Tibial nerve (tissue), 4 donors: ENCODE results near the gene KCNK18. TPM values are rescaled to one million over a fixed set of nuclear protein-coding genes. Genes with fewer than 3 reads are reported as not detected.

Experiments
- DNase-seq, 2 donors: peaks; one replicate each; pipeline ENCODE4 v3.0.0-alpha.2; 2019; ENCODE audit warnings: low spot score in 2 of 2
- H3K27ac ChIP-seq, 4 donors: fragments of 200-600 bp; sonication (generic) in 3 of 4; one replicate each; pipeline ENCODE4 v1.5.1; 2017 to 2019; ENCODE audit warnings: mild to moderate bottlenecking in 1 of 4
- H3K27me3 ChIP-seq, 2 donors: fragments of 200-600 bp; sonication (generic) in 1 of 2; one replicate each; pipeline versions ENCODE4 v1.5.1 to v1.6.0; 2017 to 2019
- H3K36me3 ChIP-seq, 3 donors: fragments of 200-600 bp; sonication (generic); one replicate each; pipeline ENCODE4 v1.5.1; 2018 to 2019
- H3K4me1 ChIP-seq, 4 donors: fragments of 200-600 bp; sonication (generic) in 3 of 4; one replicate each; pipeline ENCODE4 v1.5.1; 2017 to 2019
- H3K4me3 ChIP-seq, 4 donors: fragments of 200-600 bp; sonication (generic) in 3 of 4; one replicate each; pipeline ENCODE4 v1.5.1; 2017 to 2019; ENCODE audit warnings: mild to moderate bottlenecking in 1 of 4, moderate library complexity in 1 of 4
- H3K9me3 ChIP-seq, 4 donors: fragments of 200-600 bp; sonication (generic) in 3 of 4; one replicate each; pipeline ENCODE4 v1.5.1; 2017 to 2019
- EP300 ChIP-seq, 2 donors: sonication (generic); formaldehyde crosslinking; IDR thresholded peaks; one replicate each; pipeline ENCODE4 v1.6.1; 2017; ENCODE audit warnings: antibody characterized with exemption in 2 of 2, mild to moderate bottlenecking in 1 of 2
- POLR2A ChIP-seq, 2 donors: fragments of 450-650 bp; IDR thresholded peaks; one replicate each; pipeline ENCODE4 v1.6.1; 2017; ENCODE audit warnings: antibody characterized with exemption in 2 of 2, mild to moderate bottlenecking in 2 of 2, moderate library complexity in 2 of 2
- WGBS, 2 donors: methylation state at CpG; one replicate each; pipeline ENCODE4 v1.1.5; 2018; 5-methylcytosine and 5-hydroxymethylcytosine counted together
- total RNA-seq, 4 donors: library from RNA; depleted of rRNA; stranded (reverse); fragments of >200 nt; gene quantifications; one replicate each; pipeline ENCODE4 v1.1.0, GENCODE V29; 2016
- TF ChIP-seq, protein P1 (sequence below), 5 experiments: fragments of 200-600 bp in 3 of 5; fragments of 450-650 bp in 2 of 5; sonication (generic) in 3 of 5; IDR thresholded peaks; one replicate each; pipeline ENCODE4 v1.5.1; 2016 to 2019; ENCODE audit warnings: antibody characterized with exemption in 5 of 5, mild to moderate bottlenecking in 3 of 5, moderate library complexity in 2 of 5

KCNK18 gene
- total RNA-seq, 4 donors from 2014 or later = not detected

- no peaks in the 10 kb centered on the region for H3K27me3 ChIP-seq
- H3K27ac ChIP-seq = no peak overlapping the region
- no peaks in the 10 kb centered on the region for H3K36me3 ChIP-seq
- peaks cover 0 to 14% (median 0%) of the 10 kb centered on the region in 4 donors for H3K9me3 ChIP-seq
- DNase-seq = no peak
- H3K4me3 ChIP-seq = no peak overlapping the region
- H3K4me1 ChIP-seq = no peaks in the 10 kb centered on the region
- WGBS, 2 donors = 64 to 81% methylated on average over 2 of the region's 2 CpGs
- TF ChIP-seq, protein P1, sequence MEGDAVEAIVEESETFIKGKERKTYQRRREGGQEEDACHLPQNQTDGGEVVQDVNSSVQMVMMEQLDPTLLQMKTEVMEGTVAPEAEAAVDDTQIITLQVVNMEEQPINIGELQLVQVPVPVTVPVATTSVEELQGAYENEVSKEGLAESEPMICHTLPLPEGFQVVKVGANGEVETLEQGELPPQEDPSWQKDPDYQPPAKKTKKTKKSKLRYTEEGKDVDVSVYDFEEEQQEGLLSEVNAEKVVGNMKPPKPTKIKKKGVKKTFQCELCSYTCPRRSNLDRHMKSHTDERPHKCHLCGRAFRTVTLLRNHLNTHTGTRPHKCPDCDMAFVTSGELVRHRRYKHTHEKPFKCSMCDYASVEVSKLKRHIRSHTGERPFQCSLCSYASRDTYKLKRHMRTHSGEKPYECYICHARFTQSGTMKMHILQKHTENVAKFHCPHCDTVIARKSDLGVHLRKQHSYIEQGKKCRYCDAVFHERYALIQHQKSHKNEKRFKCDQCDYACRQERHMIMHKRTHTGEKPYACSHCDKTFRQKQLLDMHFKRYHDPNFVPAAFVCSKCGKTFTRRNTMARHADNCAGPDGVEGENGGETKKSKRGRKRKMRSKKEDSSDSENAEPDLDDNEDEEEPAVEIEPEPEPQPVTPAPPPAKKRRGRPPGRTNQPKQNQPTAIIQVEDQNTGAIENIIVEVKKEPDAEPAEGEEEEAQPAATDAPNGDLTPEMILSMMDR (IDR thresholded peaks at IDR 0.05) = no peak
- TF ChIP-seq EP300 (IDR thresholded peaks at IDR 0.05) (no peak), POLR2A (IDR thresholded peaks at IDR 0.05) (no peak)
Measured at GRCh38 chr10:117188371-117188770, 8.9 kb upstream of the KCNK18 start.

- Histone ChIP-seq H3K27me3 (no peaks in the 10 kb centered on the region), H3K27ac (no peak overlapping the region), H3K4me1 (no peaks in the 10 kb centered on the region), H3K4me3 (no peak overlapping the region), H3K9me3 (peaks cover 0 to 14% (median 0%) of the 10 kb centered on the region in 4 donors), H3K36me3 (no peaks in the 10 kb centered on the region)
- 77 to 82% methylated on average over 1 of the region's 1 CpG for WGBS, 2 donors
- TF ChIP-seq, protein P1 (IDR thresholded peaks at IDR 0.05) = no peak
- TF ChIP-seq EP300 (IDR thresholded peaks at IDR 0.05) (no peak), POLR2A (IDR thresholded peaks at IDR 0.05) (no peak)
- DNase-seq = no peak
Measured at GRCh38 chr10:117189557-117189956, 7.7 kb upstream of the KCNK18 start.

- Histone ChIP-seq H3K27me3 (peaks cover 0 to 5% of the 10 kb centered on the region in 2 donors), H3K4me3 (no peak overlapping the region), H3K4me1 (no peaks in the 10 kb centered on the region), H3K36me3 (no peaks in the 10 kb centered on the region), H3K27ac (no peak overlapping the region), H3K9me3 (no peaks in the 10 kb centered on the region)
- WGBS, 2 donors = 33 to 38% methylated on average over 4 of the region's 4 CpGs
- DNase-seq = no peak
- TF ChIP-seq, protein P1 (IDR thresholded peaks at IDR 0.05) = no peak
- no peak for TF ChIP-seq EP300 (IDR thresholded peaks at IDR 0.05)
- no peak for TF ChIP-seq POLR2A (IDR thresholded peaks at IDR 0.05)
Measured at GRCh38 chr10:117198088-117198487, 799 bp downstream of the KCNK18 start.

- 20 to 71% methylated on average over 1 to 3 of the region's 4 CpGs for WGBS, 2 donors
- no peak for DNase-seq
- H3K4me1 ChIP-seq = no peaks in the 10 kb centered on the region
- H3K27ac ChIP-seq = no peak overlapping the region
- no peak overlapping the region for H3K4me3 ChIP-seq
- H3K27me3 ChIP-seq = peaks cover 0 to 5% of the 10 kb centered on the region in 2 donors
- TF ChIP-seq POLR2A (IDR thresholded peaks at IDR 0.05) = no peak
- no peak for TF ChIP-seq EP300 (IDR thresholded peaks at IDR 0.05)
- TF ChIP-seq, protein P1 (IDR thresholded peaks at IDR 0.05) = no peak
- no peaks in the 10 kb centered on the region for H3K9me3 ChIP-seq
- H3K36me3 ChIP-seq = no peaks in the 10 kb centered on the region
Measured at GRCh38 chr10:117201826-117202225, 4.5 kb downstream of the KCNK18 start.

DNA sequence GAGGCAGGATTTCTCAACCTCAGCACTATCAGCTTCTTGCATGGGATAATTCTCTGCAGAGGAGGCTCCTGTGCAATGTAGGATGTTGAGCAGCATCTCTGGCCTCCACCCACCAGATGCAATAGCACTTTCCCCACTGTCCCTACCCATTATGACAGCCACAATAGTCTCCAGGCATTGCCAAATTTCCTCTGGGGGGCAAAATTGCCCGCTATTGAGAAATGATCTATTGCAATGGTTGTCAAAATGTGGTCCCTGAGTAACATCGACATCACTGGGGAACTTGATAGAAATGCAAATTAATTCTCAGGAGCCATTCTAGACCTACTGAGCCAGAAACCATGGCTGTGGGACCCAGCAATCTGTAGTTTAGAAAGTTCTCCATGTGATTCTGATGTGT, 7.0 kb downstream of the KCNK18 start:
- no peak overlapping the region for H3K27ac ChIP-seq
- DNase-seq = no peak
- no peaks in the 10 kb centered on the region for H3K9me3 ChIP-seq
- WGBS, 2 donors = 46 to 70% methylated on average over 2 of the region's 2 CpGs
- H3K4me3 ChIP-seq = no peak overlapping the region
- no peaks in the 10 kb centered on the region for H3K4me1 ChIP-seq
- H3K36me3 ChIP-seq = no peaks in the 10 kb centered on the region
- TF ChIP-seq POLR2A (IDR thresholded peaks at IDR 0.05) (no peak), EP300 (IDR thresholded peaks at IDR 0.05) (no peak)
- TF ChIP-seq, protein P1 (IDR thresholded peaks at IDR 0.05) = no peak
- H3K27me3 ChIP-seq = no peaks in the 10 kb centered on the region
